HUES64 (cell line): ENCODE data around the gene EGF.
"Not testable (repeated sequence)": the region's sequence is repeated elsewhere in the genome, so short reads cannot be mapped to it uniquely, and the experiment has no call there.

Experiments
- H3K27ac ChIP-seq: 2 replicates; pipeline ENCODE4 v1.7.0; 2013; ENCODE audit warnings: low read depth, low read length, inconsistent platforms
- H3K27me3 ChIP-seq: 2 replicates; pipeline ENCODE4 v1.6.1; 2013; ENCODE audit warnings: mild to moderate bottlenecking, low read length; ENCODE audit not compliant: insufficient read depth
- H3K36me3 ChIP-seq: 2 replicates; pipeline ENCODE4 v1.6.1; 2013; ENCODE audit warnings: mild to moderate bottlenecking, low read length; ENCODE audit not compliant: insufficient read depth
- H3K4me1 ChIP-seq: 2 replicates; pipeline ENCODE4 v1.6.1; 2013; ENCODE audit warnings: mild to moderate bottlenecking, low read length, moderate library complexity; ENCODE audit not compliant: insufficient read depth
- H3K4me3 ChIP-seq: 2 replicates; pipeline ENCODE4 v1.5.1; 2013; ENCODE audit warnings: mild to moderate bottlenecking, low read length, moderate library complexity
- H3K9ac ChIP-seq: 2 replicates; pipeline ENCODE4 v1.6.1; 2013; ENCODE audit warnings: mild to moderate bottlenecking, low read depth, low read length
- H3K9me3 ChIP-seq: 2 replicates; pipeline ENCODE4 v1.6.1; 2013; ENCODE audit warnings: low read depth, low read length; ENCODE audit not compliant: insufficient read depth
- WGBS: fragments of 150-250, 120-280 bp; methylation state at CpG from one replicate; pipeline ENCODE4 v1.1.7; 2013; ENCODE audit warnings: missing lambda C conversion rate; 5-methylcytosine and 5-hydroxymethylcytosine counted together

EGF gene

GRCh38 chr4:109943745-109944144 is 31.1 kb downstream of the EGF start:
- Histone ChIP-seq H3K9me3 (no peaks in the 10 kb centered on the region), H3K27me3 (no peaks in the 10 kb centered on the region), H3K36me3 (no peaks in the 10 kb centered on the region; the same call in 1 of the 2 replicates), H3K4me3 (no peak overlapping the region), H3K9ac (no peak overlapping the region), H3K27ac (no peak overlapping the region), H3K4me1 (no peaks in the 10 kb centered on the region)
- 95% methylated on average over 2 of the region's 2 CpGs for WGBS

GRCh38 chr4:109944591-109944990 is 31.9 kb downstream of the EGF start:
- Histone ChIP-seq H3K9me3 (no peaks in the 10 kb centered on the region), H3K9ac (no peak overlapping the region), H3K27me3 (no peaks in the 10 kb centered on the region), H3K4me1 (no peaks in the 10 kb centered on the region), H3K4me3 (no peak overlapping the region), H3K36me3 (no peaks in the 10 kb centered on the region; the same call in 1 of the 2 replicates), H3K27ac (no peak overlapping the region)
- WGBS, result 96% methylated on average over 2 of the region's 2 CpGs

GRCh38 chr4:109945056-109945455 is 32.4 kb downstream of the EGF start:
- H3K4me1 ChIP-seq, result no peaks in the 10 kb centered on the region

DNA sequence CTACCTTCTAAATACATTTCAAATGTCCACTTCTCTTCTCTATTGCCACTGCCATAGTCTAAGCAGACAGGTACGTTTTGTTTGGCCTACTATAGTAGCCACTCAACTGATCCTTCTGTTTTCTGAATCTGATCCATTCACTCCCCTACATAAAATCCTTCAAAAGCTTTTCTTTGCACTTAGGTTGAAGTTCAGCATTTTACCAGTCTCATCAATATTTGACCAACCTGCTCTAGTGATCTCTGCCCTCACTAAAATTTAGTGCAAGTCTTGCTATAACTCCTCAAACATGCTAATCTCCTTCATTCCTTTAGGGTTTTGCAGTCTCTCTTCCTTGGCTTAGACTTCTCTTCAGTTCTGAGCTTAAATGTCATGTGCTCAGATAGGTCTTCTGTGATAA is 33.4 kb downstream of the EGF start:
- Histone ChIP-seq H3K9ac (no peak overlapping the region), H3K36me3 (no peaks in the 10 kb centered on the region; the same call in 1 of the 2 replicates)
- 86% methylated on average over 1 of the region's 1 CpG for WGBS

More at GRCh38 chr4:109945056-109945455, 32.4 kb downstream of the EGF start:
- H3K36me3 ChIP-seq, result no peaks in the 10 kb centered on the region; the same call in 1 of the 2 replicates
- H3K4me3 ChIP-seq, result no peak overlapping the region
- WGBS, result 100% methylated on average over 4 of the region's 4 CpGs
- no peak overlapping the region for H3K27ac ChIP-seq
- no peaks in the 10 kb centered on the region for H3K9me3 ChIP-seq
- no peaks in the 10 kb centered on the region for H3K27me3 ChIP-seq
- no peak overlapping the region for H3K9ac ChIP-seq

GRCh38 chr4:109947457-109947856 is 34.8 kb downstream of the EGF start:
- Histone ChIP-seq H3K27me3 (no peaks in the 10 kb centered on the region), H3K27ac (no peak overlapping the region), H3K4me3 (no peak overlapping the region), H3K9me3 (no peaks in the 10 kb centered on the region), H3K9ac (no peak overlapping the region), H3K4me1 (no peaks in the 10 kb centered on the region), H3K36me3 (no peaks in the 10 kb centered on the region; the same call in 1 of the 2 replicates)
- WGBS, result 71% methylated on average over 1 of the region's 1 CpG

More for the DNA sequence above, 33.4 kb downstream of the EGF start:
- H3K4me3 ChIP-seq, result no peak overlapping the region
- no peaks in the 10 kb centered on the region for H3K4me1 ChIP-seq
- H3K27me3 ChIP-seq, result no peaks in the 10 kb centered on the region
- H3K9me3 ChIP-seq, result no peaks in the 10 kb centered on the region
- H3K27ac ChIP-seq, result no peak overlapping the region

DNA sequence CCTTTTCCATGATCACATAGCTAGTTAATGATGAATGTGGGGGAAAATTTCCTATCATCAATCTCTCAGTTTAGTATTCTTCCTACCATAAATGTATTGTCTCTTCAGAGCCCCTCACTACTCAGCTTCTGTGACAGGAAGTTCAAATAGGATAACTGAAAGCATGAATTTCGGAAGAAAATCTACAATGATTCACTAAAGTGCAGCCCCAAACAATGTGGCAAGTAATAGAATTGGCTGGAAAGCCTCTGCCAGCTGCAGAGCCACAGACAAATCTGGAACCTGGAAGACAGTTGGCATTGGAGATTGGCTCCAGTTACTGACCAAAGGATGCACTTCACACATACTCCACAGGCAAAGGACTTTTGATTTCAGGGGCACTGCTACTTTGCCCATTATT is 35.2 kb downstream of the EGF start:
- Histone ChIP-seq H3K27ac (no peak overlapping the region), H3K36me3 (no peaks in the 10 kb centered on the region; the same call in 1 of the 2 replicates), H3K27me3 (no peaks in the 10 kb centered on the region), H3K4me1 (peaks cover 3% of the 10 kb centered on the region; the same call in 1 of the 2 replicates), H3K9me3 (no peaks in the 10 kb centered on the region), H3K4me3 (no peak overlapping the region), H3K9ac (no peak overlapping the region)
- 69% methylated on average over 1 of the region's 1 CpG for WGBS

DNA sequence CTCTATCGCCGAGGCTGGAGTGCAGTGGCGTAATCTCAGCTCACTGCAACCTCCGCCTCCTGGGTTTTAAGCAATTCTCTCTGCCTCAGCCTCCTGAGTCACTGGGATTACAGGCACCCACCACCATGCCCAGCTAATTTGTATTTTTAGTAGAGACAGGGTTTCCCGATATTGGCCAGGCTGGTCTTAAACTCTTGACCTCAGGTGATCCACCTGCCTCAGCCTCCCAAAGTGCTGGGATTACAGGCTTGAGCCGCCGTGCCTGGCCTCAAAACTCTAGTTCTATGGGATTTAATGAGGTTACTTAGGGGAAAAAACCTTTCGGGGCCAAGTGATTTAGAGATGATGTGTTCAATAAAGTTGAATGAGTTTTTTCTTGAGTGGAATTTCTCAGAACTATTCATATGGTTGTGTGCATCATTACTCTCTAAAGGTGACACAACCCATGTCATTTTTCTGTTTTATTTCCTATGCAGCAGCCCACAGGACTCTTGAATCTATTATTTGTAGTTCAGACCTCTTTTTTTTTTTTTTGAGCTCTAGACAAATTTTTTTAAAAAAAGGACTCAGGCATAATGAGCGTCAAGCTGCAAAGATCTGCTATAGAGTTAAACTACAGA is 36.5 kb downstream of the EGF start:
- 94% methylated on average over 8 of the region's 9 CpGs for WGBS
- H3K9me3 ChIP-seq, H3K9ac ChIP-seq, H3K4me1 ChIP-seq, H3K36me3 ChIP-seq, H3K27me3 ChIP-seq, H3K27ac ChIP-seq, H3K4me3 ChIP-seq: not testable (repeated sequence)

DNA sequence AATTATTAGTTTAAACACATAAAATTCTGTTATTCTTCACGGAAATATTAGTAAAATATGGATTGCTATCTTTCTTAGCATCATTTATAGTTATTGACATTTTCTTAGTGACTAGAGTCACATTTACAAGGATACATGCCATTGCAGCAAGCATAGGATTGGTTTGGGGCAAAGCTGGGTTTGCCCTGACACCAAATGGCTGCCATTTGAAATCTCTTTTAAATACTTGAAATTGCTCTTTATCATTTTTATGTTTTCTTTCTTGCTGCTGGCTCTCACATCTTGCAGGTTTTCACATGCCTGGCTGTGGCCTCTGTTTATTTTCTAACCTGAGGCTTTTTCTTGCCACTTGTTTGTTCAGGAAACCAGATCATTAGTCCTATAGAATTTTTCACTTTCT is 39.9 kb downstream of the EGF start:
- Histone ChIP-seq H3K9me3 (no peaks in the 10 kb centered on the region), H3K4me1 (peaks cover 4% of the 10 kb centered on the region; the same call in 1 of the 2 replicates), H3K4me3 (no peak overlapping the region), H3K27ac (no peak overlapping the region), H3K27me3 (no peaks in the 10 kb centered on the region), H3K36me3 (no peaks in the 10 kb centered on the region; the same call in 1 of the 2 replicates), H3K9ac (no peak overlapping the region)
- no CpG with 5 or more reads among the region's 1 CpG for WGBS

- peaks cover 4% of the 10 kb centered on the region; the same call in 1 of the 2 replicates for H3K4me1 ChIP-seq
- H3K9ac ChIP-seq, result no peak overlapping the region
- no peaks in the 10 kb centered on the region for H3K36me3 ChIP-seq
- no peak overlapping the region for H3K27ac ChIP-seq
- 89% methylated on average over 3 of the region's 3 CpGs for WGBS
- no peaks in the 10 kb centered on the region for H3K9me3 ChIP-seq
- no peak overlapping the region for H3K4me3 ChIP-seq
- no peaks in the 10 kb centered on the region for H3K27me3 ChIP-seq
Observed at GRCh38 chr4:109953556-109953955, 40.9 kb downstream of the EGF start.

- Histone ChIP-seq H3K4me3 (no peak overlapping the region), H3K36me3 (no peaks in the 10 kb centered on the region), H3K27me3 (no peaks in the 10 kb centered on the region), H3K27ac (no peak overlapping the region), H3K9me3 (no peaks in the 10 kb centered on the region), H3K9ac (no peak overlapping the region), H3K4me1 (peaks cover 4% of the 10 kb centered on the region; the same call in 1 of the 2 replicates)
- 95% methylated on average over 1 of the region's 1 CpG for WGBS
Observed at GRCh38 chr4:109955146-109955545, 42.5 kb downstream of the EGF start.

DNA sequence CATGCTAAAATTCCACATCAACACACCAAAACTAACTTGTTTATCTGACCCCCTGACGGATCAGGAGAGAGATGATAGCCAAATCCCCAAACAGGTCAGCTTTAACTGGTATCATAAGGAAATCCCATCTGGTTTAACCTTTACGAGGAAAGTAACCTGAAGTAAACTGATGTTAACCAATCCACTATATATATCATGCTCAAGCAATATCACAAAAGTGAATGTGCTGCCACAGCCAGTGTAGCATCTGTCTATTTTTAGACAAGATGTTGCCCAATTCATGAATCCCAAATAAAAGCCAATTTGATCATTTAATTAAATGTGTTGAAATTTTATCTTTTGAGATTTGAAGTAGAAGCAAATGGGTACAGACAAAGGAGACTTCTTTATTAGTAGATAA is 44.5 kb downstream of the EGF start:
- Histone ChIP-seq H3K4me1 (peaks cover 4% of the 10 kb centered on the region; the same call in 1 of the 2 replicates), H3K9me3 (no peaks in the 10 kb centered on the region)
- 96% methylated on average over 2 of the region's 2 CpGs for WGBS

GRCh38 chr4:109959195-109959594 is 46.5 kb downstream of the EGF start:
- H3K36me3 ChIP-seq, result no peaks in the 10 kb centered on the region
- H3K4me3 ChIP-seq, result no peak overlapping the region
- 97% methylated on average over 7 of the region's 8 CpGs for WGBS
- H3K9me3 ChIP-seq, result no peaks in the 10 kb centered on the region
- no peaks in the 10 kb centered on the region for H3K27me3 ChIP-seq
- H3K9ac ChIP-seq, result no peak overlapping the region
- no peak overlapping the region for H3K27ac ChIP-seq
- H3K4me1 ChIP-seq, result no peaks in the 10 kb centered on the region

More for the DNA sequence above, 44.5 kb downstream of the EGF start:
- Histone ChIP-seq H3K4me3 (no peak overlapping the region), H3K27me3 (no peaks in the 10 kb centered on the region), H3K36me3 (no peaks in the 10 kb centered on the region), H3K9ac (no peak overlapping the region), H3K27ac (no peak overlapping the region)
